Measurements from ENCODE around the gene TSPO. TPM values are rescaled to one million over a fixed set of nuclear protein-coding genes. Genes with fewer than 3 reads are reported as not detected.

The TSPO gene
- polyA plus RNA-seq, 3 donors, result 491 to 2,663 (median 2,230) TPM

DNA sequence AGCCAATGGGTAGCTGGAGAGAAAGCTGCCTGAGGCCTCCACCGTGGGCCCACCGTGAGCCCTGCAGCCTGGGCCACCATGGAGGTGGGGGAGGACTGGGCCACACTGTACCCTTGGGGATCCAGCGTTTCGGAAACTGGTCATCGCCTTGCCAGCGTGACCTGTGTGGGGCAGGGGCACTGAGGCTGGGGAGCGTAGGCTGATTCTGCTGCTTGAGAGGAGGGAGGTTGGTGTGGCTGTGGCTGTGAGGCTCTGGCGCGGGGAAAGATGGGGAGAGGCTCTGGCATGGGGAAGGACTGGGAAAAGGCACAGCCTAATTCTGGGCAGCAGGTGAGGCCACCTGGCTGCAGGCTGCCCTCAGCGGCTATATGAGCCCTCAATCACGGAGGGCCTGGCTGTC, 48.2 kb downstream of the TSPO start:
- Mint-ChIP-seq H3K27ac (no peak overlapping the region), H3K4me3 (no peak overlapping the region), H3K4me1 (no peaks in the 10 kb centered on the region), H3K27me3 (ENCODE audit: low read depth in 3 of 3) (peaks cover 0 to 11% (median 7%) of the 10 kb centered on the region in 3 donors), H3K9me3 (peaks cover 0 to 4% (median 0%) of the 10 kb centered on the region in 7 donors), H3K36me3 (no peaks in the 10 kb centered on the region)
- no peaks in the 10 kb centered on the region for H3K27me3 ChIP-seq (ENCODE audit: control insufficient read depth in 2 of 2, insufficient read depth in 2 of 2, low read length in 2 of 2)
- no peak overlapping the region for H3K27ac ChIP-seq (ENCODE audit: low read depth in 1 of 2, low read length in 2 of 2)
- DNase-seq, result no peak
- no peak overlapping the region for H3K9ac ChIP-seq (ENCODE audit: insufficient read depth, low read length, poor library complexity, severe bottlenecking)
- H3K79me2 ChIP-seq (ENCODE audit: insufficient read depth, low read length), result no peaks in the 10 kb centered on the region
- H2AFZ ChIP-seq (ENCODE audit: insufficient read depth, low read depth, low read length, poor library complexity, severe bottlenecking), result no peak overlapping the region
- no peak overlapping the region for H3K4me3 ChIP-seq (replicated peaks in 1 of 3; ENCODE audit: low read depth in 2 of 3, low read length in 3 of 3)
- H4K20me1 ChIP-seq (ENCODE audit: insufficient read depth, low read length), result no peaks in the 10 kb centered on the region
- no peaks in the 10 kb centered on the region for H3K4me1 ChIP-seq (ENCODE audit: control insufficient read depth in 1 of 2, insufficient read depth in 2 of 2, low read length in 2 of 2)
- H3K9me3 ChIP-seq (replicated peaks in 1 of 2; ENCODE audit: control insufficient read depth in 1 of 2, insufficient read depth in 1 of 2, low read length in 2 of 2), result no peaks in the 10 kb centered on the region
- no peaks in the 10 kb centered on the region for H3K36me3 ChIP-seq (replicated peaks in 1 of 2; ENCODE audit: control insufficient read depth in 1 of 2, insufficient read depth in 2 of 2, low read length in 2 of 2)
- WGBS (ENCODE audit: insufficient coverage), result 90% methylated on average over 11 of the region's 11 CpGs
- no peak overlapping the region for H3K4me2 ChIP-seq (replicated peaks; ENCODE audit: extremely low read depth, low read length, poor library complexity, severe bottlenecking)
- intact Hi-C loops (cut with micrococcal nuclease), result no loop called here
- TF ChIP-seq, protein P1, sequence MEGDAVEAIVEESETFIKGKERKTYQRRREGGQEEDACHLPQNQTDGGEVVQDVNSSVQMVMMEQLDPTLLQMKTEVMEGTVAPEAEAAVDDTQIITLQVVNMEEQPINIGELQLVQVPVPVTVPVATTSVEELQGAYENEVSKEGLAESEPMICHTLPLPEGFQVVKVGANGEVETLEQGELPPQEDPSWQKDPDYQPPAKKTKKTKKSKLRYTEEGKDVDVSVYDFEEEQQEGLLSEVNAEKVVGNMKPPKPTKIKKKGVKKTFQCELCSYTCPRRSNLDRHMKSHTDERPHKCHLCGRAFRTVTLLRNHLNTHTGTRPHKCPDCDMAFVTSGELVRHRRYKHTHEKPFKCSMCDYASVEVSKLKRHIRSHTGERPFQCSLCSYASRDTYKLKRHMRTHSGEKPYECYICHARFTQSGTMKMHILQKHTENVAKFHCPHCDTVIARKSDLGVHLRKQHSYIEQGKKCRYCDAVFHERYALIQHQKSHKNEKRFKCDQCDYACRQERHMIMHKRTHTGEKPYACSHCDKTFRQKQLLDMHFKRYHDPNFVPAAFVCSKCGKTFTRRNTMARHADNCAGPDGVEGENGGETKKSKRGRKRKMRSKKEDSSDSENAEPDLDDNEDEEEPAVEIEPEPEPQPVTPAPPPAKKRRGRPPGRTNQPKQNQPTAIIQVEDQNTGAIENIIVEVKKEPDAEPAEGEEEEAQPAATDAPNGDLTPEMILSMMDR (IDR thresholded peaks at IDR 0.05), result no peak

DNA sequence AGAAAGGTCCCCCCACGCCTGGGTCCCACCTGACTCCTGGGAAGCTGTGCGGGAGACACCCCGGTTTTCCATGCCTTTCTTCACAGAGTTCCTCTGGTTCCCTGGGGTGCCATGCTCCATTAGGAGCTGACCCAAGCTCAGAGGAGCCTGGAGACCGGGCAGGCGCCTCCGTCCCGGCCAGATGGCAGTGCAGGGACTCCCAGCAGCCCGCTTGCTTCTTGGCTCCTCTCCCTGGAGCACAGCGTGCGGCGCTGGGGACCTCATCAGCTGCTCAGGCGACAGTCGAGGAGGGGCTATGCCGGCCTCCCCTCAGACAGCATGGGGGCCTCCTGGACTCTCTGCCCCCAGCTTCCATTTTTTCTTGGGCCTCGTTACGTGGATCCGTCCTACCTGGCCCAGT, 48.7 kb downstream of the TSPO start:
- H3K27ac Mint-ChIP-seq, result no peak overlapping the region
- no peak overlapping the region for H2AFZ ChIP-seq (ENCODE audit: insufficient read depth, low read depth, low read length, poor library complexity, severe bottlenecking)

More for the DNA sequence above, 48.7 kb downstream of the TSPO start:
- Histone ChIP-seq H4K20me1 (ENCODE audit: insufficient read depth, low read length) (no peaks in the 10 kb centered on the region), H3K79me2 (ENCODE audit: insufficient read depth, low read length) (no peaks in the 10 kb centered on the region), H3K4me3 (replicated peaks in 1 of 3; ENCODE audit: low read depth in 2 of 3, low read length in 3 of 3) (no peak overlapping the region), H3K27ac (ENCODE audit: low read depth in 1 of 2, low read length in 2 of 2) (no peak overlapping the region), H3K9ac (ENCODE audit: insufficient read depth, low read length, poor library complexity, severe bottlenecking) (no peak overlapping the region), H3K9me3 (replicated peaks in 1 of 2; ENCODE audit: control insufficient read depth in 1 of 2, insufficient read depth in 1 of 2, low read length in 2 of 2) (no peaks in the 10 kb centered on the region), H3K27me3 (ENCODE audit: control insufficient read depth in 2 of 2, insufficient read depth in 2 of 2, low read length in 2 of 2) (no peaks in the 10 kb centered on the region), H3K4me2 (replicated peaks; ENCODE audit: extremely low read depth, low read length, poor library complexity, severe bottlenecking) (no peak overlapping the region), H3K4me1 (ENCODE audit: control insufficient read depth in 1 of 2, insufficient read depth in 2 of 2, low read length in 2 of 2) (no peaks in the 10 kb centered on the region), H3K36me3 (replicated peaks in 1 of 2; ENCODE audit: control insufficient read depth in 1 of 2, insufficient read depth in 2 of 2, low read length in 2 of 2) (no peaks in the 10 kb centered on the region)
- Mint-ChIP-seq H3K4me1 (no peaks in the 10 kb centered on the region), H3K36me3 (no peaks in the 10 kb centered on the region), H3K27me3 (ENCODE audit: low read depth in 3 of 3) (peaks cover 0 to 11% (median 7%) of the 10 kb centered on the region in 3 donors), H3K4me3 (no peak overlapping the region), H3K9me3 (peaks cover 0 to 4% (median 0%) of the 10 kb centered on the region in 7 donors)
- intact Hi-C loops (cut with micrococcal nuclease), result no loop called here
- WGBS (ENCODE audit: insufficient coverage), result 91% methylated on average over 17 of the region's 17 CpGs
- TF ChIP-seq, protein P1 (IDR thresholded peaks at IDR 0.05), result no peak
- DNase-seq, result no peak
